Measurements from ENCODE around the gene MFGE8. TPM values are rescaled to one million over a fixed set of nuclear protein-coding genes. Genes with fewer than 3 reads are reported as not detected.

Gene MFGE8
- total RNA-seq, 1 experiment from 2014 or later = 54.5 TPM

GRCh38 chr15:88904624-88905327 is 8.4 kb downstream of the MFGE8 start:
- no peak overlapping the region for H3K4me2 ChIP-seq
- no TSS peak for BruUV-seq (replicated peaks)
- H3K27me3 ChIP-seq (ENCODE audit: insufficient read depth, low read depth) = no peaks in the 10 kb centered on the region
- H2AFZ ChIP-seq = no peak overlapping the region
- H3F3A ChIP-seq (ENCODE audit: insufficient read depth, low read depth) = no peaks in the 10 kb centered on the region
- no peaks in the 10 kb centered on the region for H3K36me3 ChIP-seq (ENCODE audit: low read depth)
- peak; percentile 36 to 75 for DNase-seq
- POLR2A ChIA-PET (ENCODE audit: unreplicated experiment) = interaction anchor here (0.5 to 0.6 kb wide), 2 partner anchors 66 to 1355 kb away, joined by 3 to 4 read pairs; no protein-coding TSS in a partner anchor
- intact Hi-C loops (cut with micrococcal nuclease; ENCODE audit: unreplicated experiment) = loop anchor here (1.0 to 2.0 kb wide), 3 partner anchors 113 to 338 kb away; partner anchors contain the start of gene FANCI
- CTCF ChIA-PET = interaction anchor here (0.5 to 1.5 kb wide), 9 partner anchors 9 to 395 kb away, joined by 3 to 7 read pairs (median 3); partner anchors contain the start of gene HAPLN3
- no peaks in the 10 kb centered on the region for H4K20me1 ChIP-seq (ENCODE audit: insufficient read depth)
- no peak overlapping the region for H3K4me3 ChIP-seq
- TF ChIP-seq CTCF (conservative IDR thresholded peaks at IDR 0.05) (peak; percentile 95), EZH2 (IDR thresholded peaks at IDR 0.05; ENCODE audit: low read depth) (no peak)
- no peak overlapping the region for H3K27ac ChIP-seq
- H3K9me3 ChIP-seq (ENCODE audit: insufficient read depth, low read depth) = no peaks in the 10 kb centered on the region
- 0 out of 2 replicates have a peak, but pooled peaks cover 3% of the 10 kb centered on the region for H3K4me1 ChIP-seq (replicated peaks; ENCODE audit: insufficient read depth)
- no peaks in the 10 kb centered on the region for H3K9me2 ChIP-seq (ENCODE audit: insufficient read depth)
- no peaks in the 10 kb centered on the region for H3K79me2 ChIP-seq (ENCODE audit: low read depth)

- Histone ChIP-seq H3K4me1 (replicated peaks; ENCODE audit: insufficient read depth) (0 out of 2 replicates have a peak, but pooled peaks cover 3% of the 10 kb centered on the region), H3K27ac (no peak overlapping the region), H3K4me2 (no peak overlapping the region), H3K27me3 (ENCODE audit: insufficient read depth, low read depth) (no peaks in the 10 kb centered on the region), H3K79me2 (ENCODE audit: low read depth) (no peaks in the 10 kb centered on the region), H3K9me3 (ENCODE audit: insufficient read depth, low read depth) (no peaks in the 10 kb centered on the region), H3K36me3 (ENCODE audit: low read depth) (no peaks in the 10 kb centered on the region), H3F3A (ENCODE audit: insufficient read depth, low read depth) (no peaks in the 10 kb centered on the region), H3K9me2 (ENCODE audit: insufficient read depth) (no peaks in the 10 kb centered on the region), H3K4me3 (no peak overlapping the region), H2AFZ (no peak overlapping the region), H4K20me1 (ENCODE audit: insufficient read depth) (no peaks in the 10 kb centered on the region)
- intact Hi-C loops (cut with micrococcal nuclease; ENCODE audit: unreplicated experiment) = loop anchor here (1.0 to 2.0 kb wide), 3 partner anchors 113 to 339 kb away; partner anchors contain the start of gene FANCI
- no peak for DNase-seq
- ChIA-PET CTCF (interaction anchor here (0.5 to 1.5 kb wide), 7 partner anchors 9 to 395 kb away, joined by 3 to 7 read pairs (median 3); partner anchors contain the start of gene HAPLN3), POLR2A (ENCODE audit: unreplicated experiment) (no interaction called here)
- no TSS peak for BruUV-seq (replicated peaks)
- TF ChIP-seq EZH2 (IDR thresholded peaks at IDR 0.05; ENCODE audit: low read depth) (no peak), CTCF (conservative IDR thresholded peaks at IDR 0.05) (no peak)
These were observed 8.9 kb downstream of the MFGE8 start for GRCh38 chr15:88904257-88904623.

GRCh38 chr15:88902846-88903245 is 10.3 kb downstream of the MFGE8 start:
- Histone ChIP-seq H3K9me3 (ENCODE audit: insufficient read depth, low read depth) (no peaks in the 10 kb centered on the region), H2AFZ (no peak overlapping the region), H3K4me3 (no peak overlapping the region), H3F3A (ENCODE audit: insufficient read depth, low read depth) (no peaks in the 10 kb centered on the region), H4K20me1 (ENCODE audit: insufficient read depth) (no peaks in the 10 kb centered on the region), H3K9me2 (ENCODE audit: insufficient read depth) (no peaks in the 10 kb centered on the region), H3K79me2 (ENCODE audit: low read depth) (no peaks in the 10 kb centered on the region), H3K4me1 (replicated peaks; ENCODE audit: insufficient read depth) (0 out of 2 replicates have a peak, but pooled peaks cover 3% of the 10 kb centered on the region), H3K27ac (no peak overlapping the region), H3K36me3 (ENCODE audit: low read depth) (no peaks in the 10 kb centered on the region), H3K4me2 (no peak overlapping the region), H3K27me3 (ENCODE audit: insufficient read depth, low read depth) (no peaks in the 10 kb centered on the region)
- no TSS peak for BruUV-seq (replicated peaks)
- no peak for DNase-seq
- no peak for TF ChIP-seq EZH2 (IDR thresholded peaks at IDR 0.05; ENCODE audit: low read depth)
- TF ChIP-seq CTCF (conservative IDR thresholded peaks at IDR 0.05) = no peak
- intact Hi-C loops (cut with micrococcal nuclease; ENCODE audit: unreplicated experiment) = no loop called here
- POLR2A ChIA-PET (ENCODE audit: unreplicated experiment) = no interaction called here
- CTCF ChIA-PET = interaction anchor here (1.2 kb wide), 1 partner anchor 269 kb away, joined by 4 read pairs; no protein-coding TSS in a partner anchor

Measured in PC-9 (cell line).